Measurements from ENCODE around the gene CDH13.

Gene CDH13

DNA sequence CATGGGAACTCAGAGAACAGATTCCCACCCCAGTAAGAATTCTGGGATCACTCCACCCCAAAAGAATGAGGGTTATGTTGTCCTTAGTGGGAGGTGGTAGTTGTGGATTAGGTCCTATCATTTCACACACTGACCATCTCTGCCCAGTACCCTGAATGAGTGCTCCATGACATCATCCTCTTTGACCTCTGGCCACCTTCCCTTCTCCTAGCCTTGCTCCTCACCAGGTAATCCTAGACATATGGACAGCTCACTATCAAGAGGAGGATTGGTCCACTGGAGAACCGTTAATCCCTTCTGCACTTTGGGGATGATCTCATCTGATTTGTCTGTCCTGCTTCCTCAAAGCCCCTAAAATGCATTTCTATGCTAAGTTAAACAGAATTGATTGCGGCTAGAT is 642.8 kb downstream of the CDH13 start:
- no peaks in the 10 kb centered on the region for H3K36me3 ChIP-seq (ENCODE audit: control insufficient read depth, insufficient read depth, low read length)
- H3K27ac ChIP-seq (ENCODE audit: low read depth, low read length): no peak overlapping the region
- H3K4me1 ChIP-seq (ENCODE audit: control insufficient read depth, insufficient read depth, low read length): no peaks in the 10 kb centered on the region
- no peak overlapping the region for H3K4me3 ChIP-seq (ENCODE audit: low read depth, low read length)
- no peaks in the 10 kb centered on the region for H3K9me3 ChIP-seq (ENCODE audit: control insufficient read depth, insufficient read depth, low read depth, low read length)
- no peaks in the 10 kb centered on the region for H3K27me3 ChIP-seq (ENCODE audit: control insufficient read depth, insufficient read depth, low read length)
- H3K9ac ChIP-seq (ENCODE audit: low read length): no peak overlapping the region

DNA sequence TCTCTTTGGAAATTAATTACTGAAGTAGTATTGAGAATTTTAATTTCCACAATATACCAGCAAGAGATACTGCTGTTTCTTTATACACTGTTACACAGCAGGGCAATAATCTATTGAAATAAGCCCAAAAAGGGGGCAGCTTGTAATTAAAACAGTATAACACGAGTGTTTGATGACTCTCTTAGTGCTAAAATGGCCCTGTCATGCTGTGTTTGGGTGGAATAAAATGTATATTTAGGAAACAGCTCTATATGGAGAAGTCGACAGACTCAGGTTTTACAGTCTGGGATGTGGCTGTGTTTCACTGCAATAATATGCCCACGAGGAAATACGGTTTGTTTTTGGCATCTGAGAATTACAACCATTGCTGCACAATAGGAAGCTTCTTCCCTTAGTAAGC is 643.3 kb downstream of the CDH13 start:
- Histone ChIP-seq H3K27ac (ENCODE audit: low read depth, low read length) (no peak overlapping the region), H3K9ac (ENCODE audit: low read length) (no peak overlapping the region), H3K27me3 (ENCODE audit: control insufficient read depth, insufficient read depth, low read length) (no peaks in the 10 kb centered on the region), H3K36me3 (ENCODE audit: control insufficient read depth, insufficient read depth, low read length) (no peaks in the 10 kb centered on the region), H3K4me3 (ENCODE audit: low read depth, low read length) (no peak overlapping the region), H3K4me1 (ENCODE audit: control insufficient read depth, insufficient read depth, low read length) (no peaks in the 10 kb centered on the region), H3K9me3 (ENCODE audit: control insufficient read depth, insufficient read depth, low read depth, low read length) (no peaks in the 10 kb centered on the region)

DNA sequence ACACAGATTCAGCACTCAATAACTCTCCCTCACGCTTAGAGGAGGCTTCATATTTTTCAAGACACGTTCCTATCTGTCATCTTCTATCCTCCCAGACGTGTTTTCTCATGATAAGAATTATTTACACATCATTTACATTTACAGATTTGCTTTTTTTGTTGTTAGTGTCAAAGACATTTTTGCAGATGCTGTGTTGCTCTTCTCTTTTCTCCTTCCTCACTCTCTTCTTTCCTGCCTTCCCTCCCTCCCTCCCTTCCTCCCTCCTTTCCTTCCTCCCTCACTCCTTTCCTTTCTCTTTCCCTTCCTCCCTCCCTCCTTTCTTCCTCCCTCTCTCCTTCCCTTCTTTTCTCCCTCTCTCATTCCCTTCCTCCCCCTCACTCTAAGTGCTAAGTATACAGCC is 643.9 kb downstream of the CDH13 start:
- Histone ChIP-seq H3K27ac (ENCODE audit: low read depth, low read length) (no peak overlapping the region), H3K27me3 (ENCODE audit: control insufficient read depth, insufficient read depth, low read length) (no peaks in the 10 kb centered on the region), H3K4me1 (ENCODE audit: control insufficient read depth, insufficient read depth, low read length) (no peaks in the 10 kb centered on the region), H3K4me3 (ENCODE audit: low read depth, low read length) (no peak overlapping the region), H3K36me3 (ENCODE audit: control insufficient read depth, insufficient read depth, low read length) (no peaks in the 10 kb centered on the region), H3K9me3 (ENCODE audit: control insufficient read depth, insufficient read depth, low read depth, low read length) (no peaks in the 10 kb centered on the region), H3K9ac (ENCODE audit: low read length) (no peak overlapping the region)

DNA sequence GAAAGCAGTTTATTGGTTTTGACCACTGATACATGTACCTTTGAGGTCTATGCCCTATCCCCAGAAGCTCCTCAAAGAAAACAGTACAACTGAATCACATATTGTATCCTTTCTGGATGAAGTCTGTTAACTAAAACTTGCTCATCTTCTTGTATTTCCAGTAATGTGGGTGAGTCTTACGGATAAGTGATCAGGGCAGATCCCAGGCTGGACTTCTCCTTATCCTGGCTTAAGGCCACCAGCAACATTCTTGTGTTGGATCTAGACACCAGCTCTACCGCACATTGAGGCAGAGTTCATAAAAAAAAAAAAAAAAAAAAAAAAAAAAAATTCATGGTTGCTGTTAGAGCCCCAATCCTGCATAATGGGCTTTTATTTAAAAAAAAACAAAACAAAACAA is 644.4 kb downstream of the CDH13 start:
- no peaks in the 10 kb centered on the region for H3K9me3 ChIP-seq (ENCODE audit: control insufficient read depth, insufficient read depth, low read depth, low read length)
- H3K4me3 ChIP-seq (ENCODE audit: low read depth, low read length): no peak overlapping the region
- no peak overlapping the region for H3K27ac ChIP-seq (ENCODE audit: low read depth, low read length)
- H3K36me3 ChIP-seq (ENCODE audit: control insufficient read depth, insufficient read depth, low read length): no peaks in the 10 kb centered on the region
- H3K4me1 ChIP-seq (ENCODE audit: control insufficient read depth, insufficient read depth, low read length): no peaks in the 10 kb centered on the region
- H3K9ac ChIP-seq (ENCODE audit: low read length): no peak overlapping the region
- H3K27me3 ChIP-seq (ENCODE audit: control insufficient read depth, insufficient read depth, low read length): no peaks in the 10 kb centered on the region

DNA sequence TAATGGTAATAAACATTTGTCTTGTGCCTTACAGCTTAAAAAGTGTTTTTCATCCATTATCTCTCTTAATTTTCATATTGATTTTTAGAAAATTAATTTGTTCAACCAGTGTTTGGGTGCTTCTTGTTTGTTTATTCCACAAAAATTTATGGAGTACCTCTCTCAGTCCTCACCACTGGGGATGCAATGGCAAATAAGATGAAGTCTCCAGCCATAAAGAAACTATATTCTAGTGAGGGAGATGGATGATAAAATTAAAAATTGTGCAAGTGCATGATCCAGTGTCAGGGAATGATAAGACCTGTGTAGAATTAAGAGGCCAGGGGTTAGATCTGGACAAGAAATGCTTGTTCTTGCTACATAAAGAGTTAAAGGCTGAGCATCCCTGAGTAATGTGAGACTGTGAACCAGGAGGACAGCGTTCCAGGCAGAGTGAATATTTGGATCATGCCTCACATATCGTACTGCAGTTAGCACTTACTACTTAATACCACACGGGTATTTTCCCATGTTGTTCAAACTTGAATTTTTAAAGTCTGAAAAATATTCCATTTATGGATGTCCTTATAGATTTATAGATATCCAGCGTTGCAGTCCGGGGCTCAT is 645.3 kb downstream of the CDH13 start:
- Histone ChIP-seq H3K27ac (ENCODE audit: low read depth, low read length) (no peak overlapping the region), H3K4me1 (ENCODE audit: control insufficient read depth, insufficient read depth, low read length) (no peaks in the 10 kb centered on the region), H3K27me3 (ENCODE audit: control insufficient read depth, insufficient read depth, low read length) (no peaks in the 10 kb centered on the region), H3K36me3 (ENCODE audit: control insufficient read depth, insufficient read depth, low read length) (no peaks in the 10 kb centered on the region), H3K4me3 (ENCODE audit: low read depth, low read length) (no peak overlapping the region), H3K9ac (ENCODE audit: low read length) (no peak overlapping the region), H3K9me3 (ENCODE audit: control insufficient read depth, insufficient read depth, low read depth, low read length) (no peaks in the 10 kb centered on the region)

DNA sequence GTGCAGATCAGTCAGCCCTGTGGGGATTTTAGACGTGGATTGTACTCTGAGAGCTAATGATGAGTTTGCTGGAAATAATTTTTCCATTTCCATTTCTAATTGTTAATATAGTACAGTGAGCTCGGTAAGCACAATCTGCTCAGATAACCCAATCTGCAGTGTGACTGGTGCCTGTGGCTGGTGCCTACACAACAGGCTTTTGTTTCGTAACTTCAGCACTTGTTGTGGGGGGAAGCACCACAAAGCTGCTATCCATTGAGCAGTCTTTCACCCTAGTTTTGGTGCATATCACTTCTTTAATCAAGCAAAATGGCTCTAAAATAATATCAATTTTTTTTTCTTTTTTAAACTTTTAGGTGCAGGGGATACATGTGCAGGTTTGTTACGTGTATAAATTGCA is 646.1 kb downstream of the CDH13 start:
- Histone ChIP-seq H3K9me3 (ENCODE audit: control insufficient read depth, insufficient read depth, low read depth, low read length) (no peaks in the 10 kb centered on the region), H3K27me3 (ENCODE audit: control insufficient read depth, insufficient read depth, low read length) (no peaks in the 10 kb centered on the region)

DNA sequence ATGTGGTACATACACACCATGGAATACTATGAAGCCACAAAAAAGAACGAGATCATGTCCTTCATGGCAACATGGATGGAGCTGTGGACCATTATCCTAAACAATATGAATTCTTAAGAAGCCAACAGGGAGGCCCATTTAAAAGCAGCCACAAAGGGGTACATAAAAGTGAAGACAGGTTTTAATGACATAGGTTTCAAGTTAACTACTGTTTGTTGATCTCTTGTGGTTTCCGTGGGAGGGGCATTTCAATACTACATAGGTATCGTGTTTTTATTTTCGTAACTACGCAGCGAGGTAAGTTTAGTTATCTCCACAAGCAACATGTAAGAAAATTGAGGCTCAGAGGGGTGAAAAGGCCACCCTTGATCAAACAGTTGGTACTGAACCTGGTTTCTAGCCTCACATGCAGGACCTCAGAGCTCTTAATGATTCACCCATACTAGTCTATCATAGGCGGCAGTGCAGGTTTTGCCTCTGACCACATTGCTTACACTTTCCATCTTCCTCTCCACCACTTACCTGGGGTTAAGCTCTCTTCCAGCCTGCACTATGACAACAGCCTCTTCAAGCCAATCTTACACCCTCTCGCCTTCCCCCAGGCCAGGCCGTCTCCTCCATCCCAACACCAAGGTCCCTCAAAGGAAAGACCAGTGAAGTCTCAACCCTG is 646.9 kb downstream of the CDH13 start:
- H3K4me1 ChIP-seq (ENCODE audit: control insufficient read depth, insufficient read depth, low read length): no peaks in the 10 kb centered on the region
- no peak overlapping the region for H3K9ac ChIP-seq (ENCODE audit: low read length)
- no peaks in the 10 kb centered on the region for H3K9me3 ChIP-seq (ENCODE audit: control insufficient read depth, insufficient read depth, low read depth, low read length)

More for the DNA sequence above, 646.1 kb downstream of the CDH13 start:
- Histone ChIP-seq H3K4me1 (ENCODE audit: control insufficient read depth, insufficient read depth, low read length) (no peaks in the 10 kb centered on the region), H3K4me3 (ENCODE audit: low read depth, low read length) (no peak overlapping the region), H3K27ac (ENCODE audit: low read depth, low read length) (no peak overlapping the region), H3K36me3 (ENCODE audit: control insufficient read depth, insufficient read depth, low read length) (no peaks in the 10 kb centered on the region), H3K9ac (ENCODE audit: low read length) (no peak overlapping the region)

DNA sequence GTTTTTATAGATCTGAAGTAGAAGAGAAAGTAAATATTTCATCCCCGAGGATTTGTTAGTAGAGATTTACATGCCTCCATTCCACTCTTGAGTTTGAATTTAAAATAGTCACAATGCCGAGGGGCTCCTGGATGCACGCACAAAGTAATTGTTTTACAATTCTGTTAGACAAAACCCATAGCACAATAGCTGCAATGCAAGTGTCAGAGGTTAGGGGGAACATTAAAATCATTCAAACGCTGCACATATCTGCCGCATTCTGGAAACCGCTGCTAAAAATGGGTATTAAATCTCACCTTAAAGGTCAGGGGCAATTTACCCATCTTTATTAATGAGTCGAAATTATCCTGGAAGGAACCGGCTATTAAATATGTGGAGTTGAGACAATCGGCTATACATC is 652.5 kb downstream of the CDH13 start:
- no peaks in the 10 kb centered on the region for H3K27me3 ChIP-seq (ENCODE audit: control insufficient read depth, insufficient read depth, low read length)
- no peak overlapping the region for H3K4me3 ChIP-seq (ENCODE audit: low read depth, low read length)
- H3K9ac ChIP-seq (ENCODE audit: low read length): no peak overlapping the region
- H3K4me1 ChIP-seq (ENCODE audit: control insufficient read depth, insufficient read depth, low read length): no peaks in the 10 kb centered on the region
- H3K27ac ChIP-seq (ENCODE audit: low read depth, low read length): no peak overlapping the region
- no peaks in the 10 kb centered on the region for H3K36me3 ChIP-seq (ENCODE audit: control insufficient read depth, insufficient read depth, low read length)
- H3K9me3 ChIP-seq (ENCODE audit: control insufficient read depth, insufficient read depth, low read depth, low read length): no peaks in the 10 kb centered on the region

More for the DNA sequence above, 646.9 kb downstream of the CDH13 start:
- Histone ChIP-seq H3K36me3 (ENCODE audit: control insufficient read depth, insufficient read depth, low read length) (no peaks in the 10 kb centered on the region), H3K27ac (ENCODE audit: low read depth, low read length) (no peak overlapping the region), H3K27me3 (ENCODE audit: control insufficient read depth, insufficient read depth, low read length) (no peaks in the 10 kb centered on the region), H3K4me3 (ENCODE audit: low read depth, low read length) (no peak overlapping the region)

DNA sequence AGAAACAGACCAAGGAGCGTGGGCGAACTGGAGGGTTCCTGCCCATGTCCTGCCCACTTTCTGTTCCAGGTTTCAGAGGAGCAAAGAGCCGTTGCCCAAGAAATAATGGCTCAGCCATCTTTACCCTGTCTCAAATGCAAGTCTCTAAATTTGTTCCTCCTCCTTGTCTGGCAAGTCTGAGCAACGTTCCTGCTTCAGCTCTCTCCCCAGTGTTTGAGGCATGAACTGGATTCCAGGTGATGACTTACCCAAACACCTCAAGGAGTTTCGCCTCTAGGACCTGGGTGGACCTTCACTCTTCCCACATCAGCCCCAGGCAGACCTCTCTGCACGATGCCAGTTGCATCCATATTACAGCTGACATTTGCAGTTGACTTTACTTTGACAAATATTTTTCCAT is 659.2 kb downstream of the CDH13 start:
- no peaks in the 10 kb centered on the region for H3K27me3 ChIP-seq (ENCODE audit: control insufficient read depth, insufficient read depth, low read length)
- H3K4me1 ChIP-seq (ENCODE audit: control insufficient read depth, insufficient read depth, low read length): no peaks in the 10 kb centered on the region
- no peaks in the 10 kb centered on the region for H3K9me3 ChIP-seq (ENCODE audit: control insufficient read depth, insufficient read depth, low read depth, low read length)
- no peak overlapping the region for H3K4me3 ChIP-seq (ENCODE audit: low read depth, low read length)
- no peaks in the 10 kb centered on the region for H3K36me3 ChIP-seq (ENCODE audit: control insufficient read depth, insufficient read depth, low read length)
- no peak overlapping the region for H3K9ac ChIP-seq (ENCODE audit: low read length)
- no peak overlapping the region for H3K27ac ChIP-seq (ENCODE audit: low read depth, low read length)

DNA sequence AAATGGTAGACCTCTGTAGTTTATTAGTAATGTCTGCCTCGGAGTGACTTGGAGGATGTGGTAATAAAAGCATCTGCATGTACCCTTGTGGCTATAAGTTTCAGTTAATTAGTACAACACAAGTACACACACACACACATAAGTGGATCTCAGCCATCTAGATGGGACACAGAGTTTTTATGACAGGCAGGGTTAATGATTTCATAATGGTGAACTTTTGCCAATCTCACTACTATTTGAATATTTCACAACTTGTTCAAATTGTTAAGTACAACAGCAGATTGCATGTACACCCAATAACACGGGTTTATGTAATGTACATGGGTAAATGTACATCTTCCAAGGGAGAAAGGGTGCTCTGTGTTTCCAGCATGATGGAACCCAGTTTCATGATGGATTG is 669.7 kb downstream of the CDH13 start:
- Histone ChIP-seq H3K4me3 (ENCODE audit: low read depth, low read length) (no peak overlapping the region), H3K9ac (ENCODE audit: low read length) (no peak overlapping the region), H3K36me3 (ENCODE audit: control insufficient read depth, insufficient read depth, low read length) (no peaks in the 10 kb centered on the region), H3K4me1 (ENCODE audit: control insufficient read depth, insufficient read depth, low read length) (no peaks in the 10 kb centered on the region), H3K27ac (ENCODE audit: low read depth, low read length) (no peak overlapping the region), H3K27me3 (ENCODE audit: control insufficient read depth, insufficient read depth, low read length) (no peaks in the 10 kb centered on the region), H3K9me3 (ENCODE audit: control insufficient read depth, insufficient read depth, low read depth, low read length) (no peaks in the 10 kb centered on the region)

DNA sequence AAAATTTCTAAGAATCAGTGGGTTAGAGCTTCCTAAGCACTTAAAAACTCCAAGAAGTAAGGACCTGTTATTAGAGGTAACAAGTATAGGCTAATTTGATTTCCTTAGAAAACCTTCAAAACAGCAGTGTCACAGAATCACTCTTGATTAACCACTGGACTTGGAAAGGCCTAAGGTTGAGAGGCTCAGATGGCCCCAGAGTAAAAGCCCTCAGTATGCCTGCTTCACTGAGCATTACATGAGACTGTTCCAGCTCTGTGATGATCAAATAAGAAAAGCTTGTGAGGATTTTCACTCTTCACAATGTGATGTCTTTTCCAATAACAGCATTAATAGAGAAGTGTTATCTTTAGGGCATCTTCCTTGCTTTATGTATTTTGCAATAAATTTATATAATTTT is 671.8 kb downstream of the CDH13 start:
- H3K36me3 ChIP-seq (ENCODE audit: control insufficient read depth, insufficient read depth, low read length): no peaks in the 10 kb centered on the region
- H3K4me1 ChIP-seq (ENCODE audit: control insufficient read depth, insufficient read depth, low read length): no peaks in the 10 kb centered on the region
- no peaks in the 10 kb centered on the region; the same call in 1 of the 2 replicates for H3K27me3 ChIP-seq (ENCODE audit: control insufficient read depth, insufficient read depth, low read length)
- H3K27ac ChIP-seq (ENCODE audit: low read depth, low read length): no peak overlapping the region
- H3K9me3 ChIP-seq (ENCODE audit: control insufficient read depth, insufficient read depth, low read depth, low read length): no peaks in the 10 kb centered on the region
- no peak overlapping the region for H3K9ac ChIP-seq (ENCODE audit: low read length)
- H3K4me3 ChIP-seq (ENCODE audit: low read depth, low read length): no peak overlapping the region
